A549 treated with DMSO at 1 μM for 4 hours (cell line): ENCODE measurements around the gene WHAMM. TPM values are rescaled to one million over a fixed set of nuclear protein-coding genes. Genes with fewer than 3 reads are reported as not detected.

Experiments used
- total RNA-seq: library from RNA; stranded (reverse); fragments of 200-300 nt; extraction: Qiagen RNA extraction; gene quantifications from 5 replicates; pipeline ENCODE4 v1.2.3, GENCODE V29; 2022; ENCODE audit warnings: low read depth

Gene WHAMM, protein sequence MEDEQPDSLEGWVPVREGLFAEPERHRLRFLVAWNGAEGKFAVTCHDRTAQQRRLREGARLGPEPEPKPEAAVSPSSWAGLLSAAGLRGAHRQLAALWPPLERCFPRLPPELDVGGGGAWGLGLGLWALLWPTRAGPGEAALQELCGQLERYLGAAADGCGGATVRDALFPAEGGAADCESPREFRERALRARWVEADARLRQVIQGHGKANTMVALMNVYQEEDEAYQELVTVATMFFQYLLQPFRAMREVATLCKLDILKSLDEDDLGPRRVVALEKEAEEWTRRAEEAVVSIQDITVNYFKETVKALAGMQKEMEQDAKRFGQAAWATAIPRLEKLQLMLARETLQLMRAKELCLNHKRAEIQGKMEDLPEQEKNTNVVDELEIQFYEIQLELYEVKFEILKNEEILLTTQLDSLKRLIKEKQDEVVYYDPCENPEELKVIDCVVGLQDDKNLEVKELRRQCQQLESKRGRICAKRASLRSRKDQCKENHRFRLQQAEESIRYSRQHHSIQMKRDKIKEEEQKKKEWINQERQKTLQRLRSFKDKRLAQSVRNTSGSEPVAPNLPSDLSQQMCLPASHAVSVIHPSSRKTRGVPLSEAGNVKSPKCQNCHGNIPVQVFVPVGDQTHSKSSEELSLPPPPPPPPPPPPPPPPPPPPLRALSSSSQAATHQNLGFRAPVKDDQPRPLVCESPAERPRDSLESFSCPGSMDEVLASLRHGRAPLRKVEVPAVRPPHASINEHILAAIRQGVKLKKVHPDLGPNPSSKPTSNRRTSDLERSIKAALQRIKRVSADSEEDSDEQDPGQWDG
- total RNA-seq: 6.9 to 8.1 TPM (median 7.1 TPM) in 5 replicates

GRCh38 chr15:82809308-82810060 is at the start of gene WHAMM:
Gene WHAMM, plus strand, starts transcription at chr15:82809628. Its CDS starts 99 bp downstream, at chr15:82809727.

GRCh38 chr15:82805994-82806406 is 3.4 kb upstream of the WHAMM start, which contains the start of gene FSD2:
Gene FSD2, minus strand, starts transcription at chr15:82806069. Its CDS starts 18,679 bp downstream, at chr15:82787390.

Other genes starting within 250 kb of the WHAMM start
- gene CPEB1, start 162.3 kb upstream of the WHAMM start, total RNA-seq: 2.1 to 3.9 TPM (median 3.5 TPM) in 5 replicates
- gene AP3B2, start 99.8 kb upstream of the WHAMM start, total RNA-seq: 0.61 to 1.2 TPM (median 0.74 TPM) in 5 replicates
- gene FSD2, start 3.6 kb upstream of the WHAMM start, total RNA-seq: not detected in 5 replicates
- gene HOMER2, start 143.1 kb downstream of the WHAMM start, total RNA-seq: 11.7 to 15.1 TPM (median 13.7 TPM) in 5 replicates
- gene RAMAC, start 176.6 kb downstream of the WHAMM start, total RNA-seq: 41.1 to 55.4 TPM (median 45.5 TPM) in 5 replicates
- gene C15orf40, start 202.0 kb downstream of the WHAMM start, total RNA-seq: 43.2 to 56.3 TPM (median 49.7 TPM) in 5 replicates